WTC11 (cell line): Measurements from ENCODE around the gene PMAIP1. TPM values are rescaled to one million over a fixed set of nuclear protein-coding genes. Genes with fewer than 3 reads are reported as not detected.

Experiments
- ATAC-seq: fragments of 200-7000 bp; cut with Tn5 transposase; 2 replicates; pipeline ENCODE4 v1.10.0; 2021; ENCODE audit warnings: mild to moderate bottlenecking, moderate library complexity
- Bru-seq: library from RNA; stranded (reverse); fragments of 400-500 nt; gene quantifications from one replicate; lab custom pipeline; 2021; lab: Mats Ljungman, UMichigan
- CTCF ChIA-PET: fragments of 300-600 bp; sonication (Branson Sonifier 250); formaldehyde crosslinking; loops from one replicate; lab custom pipeline; 2021; ENCODE audit warnings: antibody characterized with exemption; lab: Charles Lee
- POLR2A ChIA-PET: fragments of 350-600 bp; sonication (Branson Sonifier 250); formaldehyde crosslinking; loops from one replicate; lab custom pipeline; 2021; ENCODE audit warnings: antibody characterized with exemption; lab: Charles Lee
- DNase-seq: peaks from one replicate; pipeline ENCODE4 v3.0.0; 2021; ENCODE audit warnings: low spot score
- H3K27ac Mint-ChIP-seq: 2 replicates; pipeline ENCODE4 v1.8.0; 2021; ENCODE audit warnings: mixed read lengths
- H3K27me3 Mint-ChIP-seq: 2 replicates; pipeline ENCODE4 v1.8.0; 2021; ENCODE audit warnings: low read depth, mild to moderate bottlenecking, moderate library complexity, mixed read lengths
- H3K36me3 Mint-ChIP-seq: 2 replicates; pipeline ENCODE4 v1.8.0; 2021; ENCODE audit warnings: mixed read lengths
- H3K4me1 Mint-ChIP-seq: 2 replicates; pipeline ENCODE4 v1.8.0; 2022; ENCODE audit warnings: mixed read lengths
- H3K4me3 Mint-ChIP-seq: 2 replicates; pipeline ENCODE4 v1.8.0; 2021; ENCODE audit warnings: mild to moderate bottlenecking, moderate library complexity, mixed read lengths
- H3K9me3 Mint-ChIP-seq: 2 replicates; pipeline ENCODE4 v1.8.0; 2021; ENCODE audit warnings: mixed read lengths
- CBFB ChIP-seq: sonication (generic); formaldehyde crosslinking; IDR thresholded peaks from 2 replicates; pipeline ENCODE4 v1.8.1; 2022; ENCODE audit warnings: mild to moderate bottlenecking, low read depth, missing genetic modification reagents
- ESRRA ChIP-seq: sonication (generic); formaldehyde crosslinking; IDR thresholded peaks from 2 replicates; pipeline ENCODE4 v1.8.1; 2022; ENCODE audit warnings: mild to moderate bottlenecking, missing genetic modification reagents, borderline replicate concordance
- GTF2I ChIP-seq: fragments of 250-450 bp; sonication (Bioruptor Pico); conservative IDR thresholded peaks from 2 replicates; pipeline ENCODE4 v1.4.0; 2021; ENCODE audit warnings: mild to moderate bottlenecking
- HMGA2 ChIP-seq: fragments of 250-450 bp; sonication (Bioruptor Pico); IDR thresholded peaks from 2 replicates; pipeline ENCODE4 v1.4.0; 2021; ENCODE audit warnings: mild to moderate bottlenecking, moderate library complexity
- JUN ChIP-seq: sonication (generic); formaldehyde crosslinking; IDR thresholded peaks from 2 replicates; pipeline ENCODE4 v1.8.0; 2023; ENCODE audit warnings: mild to moderate bottlenecking, missing genetic modification reagents
- MYBL2 ChIP-seq: sonication (generic); formaldehyde crosslinking; IDR thresholded peaks from 2 replicates; pipeline ENCODE4 v1.8.1; 2023; ENCODE audit warnings: mild to moderate bottlenecking, moderate library complexity, missing genetic modification reagents
- NR1H2 ChIP-seq: sonication (generic); formaldehyde crosslinking; IDR thresholded peaks from 2 replicates; pipeline ENCODE4 v1.9.0; 2021; ENCODE audit warnings: mild to moderate bottlenecking, moderate library complexity, missing genetic modification reagents
- NR3C1 ChIP-seq: sonication (generic); formaldehyde crosslinking; conservative IDR thresholded peaks from 2 replicates; pipeline ENCODE4 v1.8.1; 2023; ENCODE audit warnings: low read depth, mild to moderate bottlenecking, missing genetic modification reagents
- PRRX2 ChIP-seq: fragments of 250-450 bp; sonication (Bioruptor Pico); IDR thresholded peaks from 2 replicates; pipeline ENCODE4 v1.8.0; 2021; ENCODE audit warnings: mild to moderate bottlenecking
- RORB ChIP-seq: fragments of 250-450 bp; sonication (Bioruptor Pico); IDR thresholded peaks from 2 replicates; pipeline ENCODE4 v1.9.0; 2021; ENCODE audit warnings: mild to moderate bottlenecking
- TP53 ChIP-seq: sonication (generic); formaldehyde crosslinking; IDR thresholded peaks from 2 replicates; pipeline ENCODE4 v1.8.1; 2023; ENCODE audit warnings: mild to moderate bottlenecking, missing genetic modification reagents
- ZBTB21 ChIP-seq: sonication (generic); formaldehyde crosslinking; IDR thresholded peaks from 2 replicates; pipeline ENCODE4 v1.8.1; 2023; ENCODE audit warnings: mild to moderate bottlenecking, missing genetic modification reagents, borderline replicate concordance
- ZNF121 ChIP-seq: sonication (generic); formaldehyde crosslinking; IDR thresholded peaks from 2 replicates; pipeline ENCODE4 v1.8.0; 2023; ENCODE audit warnings: missing genetic modification reagents
- ZNF232 ChIP-seq: sonication (generic); formaldehyde crosslinking; IDR thresholded peaks from 2 replicates; pipeline ENCODE4 v1.8.0; 2022; ENCODE audit warnings: mild to moderate bottlenecking, missing genetic modification reagents
- ZNF416 ChIP-seq: fragments of 250-450 bp; sonication (Bioruptor Pico); IDR thresholded peaks from 2 replicates; pipeline ENCODE4 v1.9.0; 2021; ENCODE audit warnings: mild to moderate bottlenecking, inconsistent platforms
- long read RNA-seq, 3 experiments: library from RNA in 1 of 3; library from capped mRNA in 1 of 3; library from polyadenylated mRNA in 1 of 3; unstranded in 2 of 3; stranded (forward) in 1 of 3; transcript quantifications; one replicate each; pipeline ENCODE4 v2.0.0, GENCODE V29; 2021
- total RNA-seq: library from RNA; stranded (reverse); gene quantifications from 3 replicates; pipeline ENCODE4 v1.2.3, GENCODE V29; 2021
- TF ChIP-seq, protein P1 (sequence below): sonication (generic); formaldehyde crosslinking; conservative IDR thresholded peaks from 2 replicates; pipeline ENCODE4 v1.8.1; 2023; ENCODE audit warnings: mild to moderate bottlenecking, low read depth, missing genetic modification reagents, moderate library complexity
- TF ChIP-seq, protein P2 (sequence below): fragments of 250-450 bp; sonication (Bioruptor Pico); IDR thresholded peaks from 2 replicates; pipeline ENCODE4 v1.9.0; 2021; ENCODE audit warnings: moderate library complexity, mild to moderate bottlenecking, inconsistent platforms, borderline replicate concordance
- TF ChIP-seq, protein P3 (sequence below): sonication (generic); formaldehyde crosslinking; IDR thresholded peaks from 2 replicates; pipeline ENCODE4 v1.8.1; 2022; ENCODE audit warnings: low read depth, missing genetic modification reagents, borderline replicate concordance
- TF ChIP-seq, protein P4 (sequence below): sonication (generic); formaldehyde crosslinking; conservative IDR thresholded peaks from 2 replicates; pipeline ENCODE4 v1.8.1; 2022; ENCODE audit warnings: mild to moderate bottlenecking, missing genetic modification reagents
- TF ChIP-seq, protein P5 (sequence below): sonication (generic); formaldehyde crosslinking; IDR thresholded peaks from 2 replicates; pipeline ENCODE4 v1.8.0; 2022; ENCODE audit warnings: mild to moderate bottlenecking, missing genetic modification reagents
- TF ChIP-seq, protein P6 (sequence below): sonication (generic); formaldehyde crosslinking; IDR thresholded peaks from 2 replicates; pipeline ENCODE4 v1.8.1; 2022; ENCODE audit warnings: missing genetic modification reagents, borderline replicate concordance
- TF ChIP-seq, protein P7 (sequence below): fragments of 250-450 bp; sonication (Bioruptor Pico); IDR thresholded peaks from 2 replicates; pipeline ENCODE4 v2.1.2; 2022; ENCODE audit warnings: mild to moderate bottlenecking, moderate library complexity
- TF ChIP-seq, protein P8 (sequence below): sonication (generic); formaldehyde crosslinking; IDR thresholded peaks from 2 replicates; pipeline ENCODE4 v1.8.1; 2022; ENCODE audit warnings: mild to moderate bottlenecking, missing genetic modification reagents, moderate library complexity, borderline replicate concordance

The PMAIP1 gene
- 152 to 162 TPM (median 161 TPM) in 3 replicates for total RNA-seq
- Bru-seq, nascent RNA: percentile 100 among the genes with signal in this experiment
- long read RNA-seq, experiment 1, transcript PMAIP1-202 (2 exons, 1,948 nt): major isoform, 573 of 609 reads
- long read RNA-seq, experiment 1, partial matches to known transcripts: 0 of 609 reads
- long read RNA-seq, experiment 1, other reads (novel, unspliced or antisense): 35 of 609 reads
- long read RNA-seq, experiment 2, transcript PMAIP1-202 (2 exons, 1,948 nt): major isoform, 248 of 339 reads
- long read RNA-seq, experiment 2, partial matches to known transcripts: 0 of 339 reads
- long read RNA-seq, experiment 2, other reads (novel, unspliced or antisense): 90 of 339 reads
- long read RNA-seq, experiment 3, transcript PMAIP1-202 (2 exons, 1,948 nt): major isoform, 267 of 283 reads
- long read RNA-seq, experiment 3, partial matches to known transcripts: 10 of 283 reads
- long read RNA-seq, experiment 3, other reads (novel, unspliced or antisense): 5 of 283 reads

DNA sequence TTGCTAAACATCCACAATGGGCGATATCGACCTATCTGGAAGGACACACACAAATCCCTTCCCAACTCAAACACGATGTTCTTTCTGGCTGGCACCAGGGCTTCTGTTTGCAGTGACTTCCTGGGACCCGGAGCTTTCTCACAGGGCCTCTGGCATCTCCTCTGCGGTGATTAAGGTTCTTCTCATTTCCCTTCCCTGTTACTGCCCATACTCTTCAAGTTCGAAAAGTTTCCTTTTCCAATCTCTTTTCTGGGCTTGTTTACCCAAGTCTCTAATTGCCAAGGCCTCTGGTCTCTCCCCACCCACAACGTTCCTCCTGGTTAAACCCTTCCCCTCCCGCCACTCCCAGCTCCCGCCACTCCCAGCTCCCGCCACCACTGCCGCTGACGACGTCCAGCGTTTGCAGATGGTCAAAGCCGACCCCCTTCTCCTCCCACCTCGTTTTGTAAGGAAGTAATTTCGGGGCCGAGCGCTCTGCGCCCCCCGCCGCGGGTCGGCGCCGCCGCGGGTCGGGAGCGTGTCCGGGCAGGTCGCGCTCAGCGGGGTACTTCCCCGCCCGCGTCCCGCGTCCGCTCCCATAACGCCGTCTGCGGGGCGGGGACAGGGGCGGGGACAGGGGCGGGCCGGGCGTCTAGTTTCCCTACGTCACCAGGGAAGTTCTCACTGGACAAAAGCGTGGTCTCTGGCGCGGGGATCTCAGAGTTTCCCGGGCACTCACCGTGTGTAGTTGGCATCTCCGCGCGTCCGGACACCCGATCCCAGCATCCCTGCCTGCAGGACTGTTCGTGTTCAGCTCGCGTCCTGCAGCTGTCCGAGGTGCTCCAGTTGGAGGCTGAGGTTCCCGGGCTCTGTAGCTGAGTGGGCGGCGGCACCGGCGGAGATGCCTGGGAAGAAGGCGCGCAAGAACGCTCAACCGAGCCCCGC, at the start of gene PMAIP1:
TSS of gene PMAIP1 (plus strand) at position 699 of the 924 bp plus-strand sequence. CDS start at position 881, 182 bp downstream.
- ATAC-seq: peak; percentile 61
- H3K27ac Mint-ChIP-seq: peak within 1 kb of the TSS; percentile 99
- H3K9me3 Mint-ChIP-seq: no peaks in the 10 kb centered on the region
- peaks cover 60% of the 10 kb centered on the region for H3K4me1 Mint-ChIP-seq
- DNase-seq: peak; percentile 91
- H3K27me3 Mint-ChIP-seq: no peaks in the 10 kb centered on the region
- ChIA-PET POLR2A (interaction anchor here (0.6 to 3.1 kb wide), 13 partner anchors 14 to 464 kb away, joined by 3 to 91 read pairs (median 5); no protein-coding TSS in a partner anchor), CTCF (interaction anchor here (0.7 to 1.3 kb wide), 5 partner anchors 35 to 202 kb away, joined by 3 to 8 read pairs (median 3); partner anchors contain the start of gene CCBE1)
- H3K36me3 Mint-ChIP-seq: peaks cover 35% of the 10 kb centered on the region
- peak within 1 kb of the TSS; percentile 93 for H3K4me3 Mint-ChIP-seq
- TF ChIP-seq PRRX2 (CRISPR knock-in tag) (0 out of 2 replicates have a peak, but pooled peaks have one; percentile 68), GTF2I (CRISPR knock-in tag) (no peak), TP53 (peak; percentile 93), MYBL2 (CRISPR knock-in tag) (no peak; the same call in 1 of the 2 replicates), RORB (CRISPR knock-in tag) (no peak), ZNF121 (CRISPR knock-in tag) (no peak), ESRRA (CRISPR knock-in tag) (0 out of 2 replicates have a peak, but pooled peaks have one; percentile 74), JUN (CRISPR knock-in tag) (peak; percentile 57; the same call in 1 of the 2 replicates), HMGA2 (CRISPR knock-in tag) (no peak), ZBTB21 (CRISPR knock-in tag) (0 out of 2 replicates have a peak, but pooled peaks have one; percentile 19), NR3C1 (CRISPR knock-in tag) (no peak), ZNF416 (CRISPR knock-in tag) (no peak), CBFB (CRISPR knock-in tag) (0 out of 2 replicates have a peak, but pooled peaks have one; percentile 47), NR1H2 (CRISPR knock-in tag) (no peak), ZNF232 (CRISPR knock-in tag) (peak; percentile 89)
- TF ChIP-seq, protein P1, sequence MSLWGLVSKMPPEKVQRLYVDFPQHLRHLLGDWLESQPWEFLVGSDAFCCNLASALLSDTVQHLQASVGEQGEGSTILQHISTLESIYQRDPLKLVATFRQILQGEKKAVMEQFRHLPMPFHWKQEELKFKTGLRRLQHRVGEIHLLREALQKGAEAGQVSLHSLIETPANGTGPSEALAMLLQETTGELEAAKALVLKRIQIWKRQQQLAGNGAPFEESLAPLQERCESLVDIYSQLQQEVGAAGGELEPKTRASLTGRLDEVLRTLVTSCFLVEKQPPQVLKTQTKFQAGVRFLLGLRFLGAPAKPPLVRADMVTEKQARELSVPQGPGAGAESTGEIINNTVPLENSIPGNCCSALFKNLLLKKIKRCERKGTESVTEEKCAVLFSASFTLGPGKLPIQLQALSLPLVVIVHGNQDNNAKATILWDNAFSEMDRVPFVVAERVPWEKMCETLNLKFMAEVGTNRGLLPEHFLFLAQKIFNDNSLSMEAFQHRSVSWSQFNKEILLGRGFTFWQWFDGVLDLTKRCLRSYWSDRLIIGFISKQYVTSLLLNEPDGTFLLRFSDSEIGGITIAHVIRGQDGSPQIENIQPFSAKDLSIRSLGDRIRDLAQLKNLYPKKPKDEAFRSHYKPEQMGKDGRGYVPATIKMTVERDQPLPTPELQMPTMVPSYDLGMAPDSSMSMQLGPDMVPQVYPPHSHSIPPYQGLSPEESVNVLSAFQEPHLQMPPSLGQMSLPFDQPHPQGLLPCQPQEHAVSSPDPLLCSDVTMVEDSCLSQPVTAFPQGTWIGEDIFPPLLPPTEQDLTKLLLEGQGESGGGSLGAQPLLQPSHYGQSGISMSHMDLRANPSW: 0 out of 2 replicates have a peak, but pooled peaks have one; percentile 51
- TF ChIP-seq, protein P2, sequence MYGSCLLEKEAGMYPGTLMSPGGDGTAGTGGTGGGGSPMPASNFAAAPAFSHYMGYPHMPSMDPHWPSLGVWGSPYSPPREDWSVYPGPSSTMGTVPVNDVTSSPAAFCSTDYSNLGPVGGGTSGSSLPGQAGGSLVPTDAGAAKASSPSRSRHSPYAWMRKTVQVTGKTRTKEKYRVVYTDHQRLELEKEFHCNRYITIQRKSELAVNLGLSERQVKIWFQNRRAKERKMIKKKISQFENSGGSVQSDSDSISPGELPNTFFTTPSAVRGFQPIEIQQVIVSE (CRISPR knock-in tag): no peak
- TF ChIP-seq, protein P3, sequence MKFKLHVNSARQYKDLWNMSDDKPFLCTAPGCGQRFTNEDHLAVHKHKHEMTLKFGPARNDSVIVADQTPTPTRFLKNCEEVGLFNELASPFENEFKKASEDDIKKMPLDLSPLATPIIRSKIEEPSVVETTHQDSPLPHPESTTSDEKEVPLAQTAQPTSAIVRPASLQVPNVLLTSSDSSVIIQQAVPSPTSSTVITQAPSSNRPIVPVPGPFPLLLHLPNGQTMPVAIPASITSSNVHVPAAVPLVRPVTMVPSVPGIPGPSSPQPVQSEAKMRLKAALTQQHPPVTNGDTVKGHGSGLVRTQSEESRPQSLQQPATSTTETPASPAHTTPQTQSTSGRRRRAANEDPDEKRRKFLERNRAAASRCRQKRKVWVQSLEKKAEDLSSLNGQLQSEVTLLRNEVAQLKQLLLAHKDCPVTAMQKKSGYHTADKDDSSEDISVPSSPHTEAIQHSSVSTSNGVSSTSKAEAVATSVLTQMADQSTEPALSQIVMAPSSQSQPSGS: no peak
- TF ChIP-seq, protein P4, sequence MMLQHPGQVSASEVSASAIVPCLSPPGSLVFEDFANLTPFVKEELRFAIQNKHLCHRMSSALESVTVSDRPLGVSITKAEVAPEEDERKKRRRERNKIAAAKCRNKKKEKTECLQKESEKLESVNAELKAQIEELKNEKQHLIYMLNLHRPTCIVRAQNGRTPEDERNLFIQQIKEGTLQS (CRISPR knock-in tag): no peak
- TF ChIP-seq, protein P5, sequence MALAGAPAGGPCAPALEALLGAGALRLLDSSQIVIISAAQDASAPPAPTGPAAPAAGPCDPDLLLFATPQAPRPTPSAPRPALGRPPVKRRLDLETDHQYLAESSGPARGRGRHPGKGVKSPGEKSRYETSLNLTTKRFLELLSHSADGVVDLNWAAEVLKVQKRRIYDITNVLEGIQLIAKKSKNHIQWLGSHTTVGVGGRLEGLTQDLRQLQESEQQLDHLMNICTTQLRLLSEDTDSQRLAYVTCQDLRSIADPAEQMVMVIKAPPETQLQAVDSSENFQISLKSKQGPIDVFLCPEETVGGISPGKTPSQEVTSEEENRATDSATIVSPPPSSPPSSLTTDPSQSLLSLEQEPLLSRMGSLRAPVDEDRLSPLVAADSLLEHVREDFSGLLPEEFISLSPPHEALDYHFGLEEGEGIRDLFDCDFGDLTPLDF (CRISPR knock-in tag): 0 out of 2 replicates have a peak, but pooled peaks have one; percentile 10
- TF ChIP-seq, protein P6, sequence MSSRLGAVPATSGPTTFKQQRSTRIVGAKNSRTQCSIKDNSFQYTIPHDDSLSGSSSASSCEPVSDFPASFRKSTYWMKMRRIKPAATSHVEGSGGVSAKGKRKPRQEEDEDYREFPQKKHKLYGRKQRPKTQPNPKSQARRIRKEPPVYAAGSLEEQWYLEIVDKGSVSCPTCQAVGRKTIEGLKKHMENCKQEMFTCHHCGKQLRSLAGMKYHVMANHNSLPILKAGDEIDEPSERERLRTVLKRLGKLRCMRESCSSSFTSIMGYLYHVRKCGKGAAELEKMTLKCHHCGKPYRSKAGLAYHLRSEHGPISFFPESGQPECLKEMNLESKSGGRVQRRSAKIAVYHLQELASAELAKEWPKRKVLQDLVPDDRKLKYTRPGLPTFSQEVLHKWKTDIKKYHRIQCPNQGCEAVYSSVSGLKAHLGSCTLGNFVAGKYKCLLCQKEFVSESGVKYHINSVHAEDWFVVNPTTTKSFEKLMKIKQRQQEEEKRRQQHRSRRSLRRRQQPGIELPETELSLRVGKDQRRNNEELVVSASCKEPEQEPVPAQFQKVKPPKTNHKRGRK (CRISPR knock-in tag): peak; percentile 23; the same call in 1 of the 2 replicates
- TF ChIP-seq, protein P7, sequence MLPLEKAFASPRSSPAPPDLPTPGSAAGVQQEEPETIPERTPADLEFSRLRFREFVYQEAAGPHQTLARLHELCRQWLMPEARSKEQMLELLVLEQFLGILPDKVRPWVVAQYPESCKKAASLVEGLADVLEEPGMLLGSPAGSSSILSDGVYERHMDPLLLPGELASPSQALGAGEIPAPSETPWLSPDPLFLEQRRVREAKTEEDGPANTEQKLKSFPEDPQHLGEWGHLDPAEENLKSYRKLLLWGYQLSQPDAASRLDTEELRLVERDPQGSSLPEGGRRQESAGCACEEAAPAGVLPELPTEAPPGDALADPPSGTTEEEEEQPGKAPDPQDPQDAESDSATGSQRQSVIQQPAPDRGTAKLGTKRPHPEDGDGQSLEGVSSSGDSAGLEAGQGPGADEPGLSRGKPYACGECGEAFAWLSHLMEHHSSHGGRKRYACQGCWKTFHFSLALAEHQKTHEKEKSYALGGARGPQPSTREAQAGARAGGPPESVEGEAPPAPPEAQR: no peak
- TF ChIP-seq, protein P8, sequence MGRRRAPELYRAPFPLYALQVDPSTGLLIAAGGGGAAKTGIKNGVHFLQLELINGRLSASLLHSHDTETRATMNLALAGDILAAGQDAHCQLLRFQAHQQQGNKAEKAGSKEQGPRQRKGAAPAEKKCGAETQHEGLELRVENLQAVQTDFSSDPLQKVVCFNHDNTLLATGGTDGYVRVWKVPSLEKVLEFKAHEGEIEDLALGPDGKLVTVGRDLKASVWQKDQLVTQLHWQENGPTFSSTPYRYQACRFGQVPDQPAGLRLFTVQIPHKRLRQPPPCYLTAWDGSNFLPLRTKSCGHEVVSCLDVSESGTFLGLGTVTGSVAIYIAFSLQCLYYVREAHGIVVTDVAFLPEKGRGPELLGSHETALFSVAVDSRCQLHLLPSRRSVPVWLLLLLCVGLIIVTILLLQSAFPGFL: no peak
